ENCODE data around the gene OLIG2.

OLIG2 gene

GRCh38 chr21:33075128-33075527, 49.4 kb downstream of the OLIG2 start:
- DNase-seq (ENCODE audit: low read depth): no peak
- TF ChIP-seq CTCF (IDR thresholded peaks at IDR 0.05; ENCODE audit: low read depth, low read length, missing control alignments): no peak
- no peak overlapping the region for H3K4me3 ChIP-seq (ENCODE audit: low read depth, low read length)

GRCh38 chr21:33075596-33076195, 50.0 kb downstream of the OLIG2 start:
- TF ChIP-seq CTCF (IDR thresholded peaks at IDR 0.05; ENCODE audit: low read depth, low read length, missing control alignments): no peak
- DNase-seq (ENCODE audit: low read depth): no peak
- no peak overlapping the region for H3K4me3 ChIP-seq (ENCODE audit: low read depth, low read length)

- DNase-seq (ENCODE audit: low read depth): no peak
- TF ChIP-seq CTCF (IDR thresholded peaks at IDR 0.05; ENCODE audit: low read depth, low read length, missing control alignments): no peak
- H3K4me3 ChIP-seq (ENCODE audit: low read depth, low read length): no peak overlapping the region
Observed at GRCh38 chr21:33076600-33077329, 51.0 kb downstream of the OLIG2 start.
